DMS153 treated with DMSO at 0.1 percent for 48 hours (cell line): Measurements from ENCODE around the gene CYBC1.
A peak's percentile ranks its signal among the peaks of the same experiment; 100 is the strongest.
"Not testable (repeated sequence)": the region's sequence is repeated elsewhere in the genome, so short reads cannot be mapped to it uniquely, and the experiment has no call there.

ENCODE experiments used
- DNase-seq: peaks from one replicate; lab custom pipeline; 2025; ENCODE audit not compliant: unreplicated experiment; lab: John Stamatoyannopoulos, UW

CYBC1 gene

DNA sequence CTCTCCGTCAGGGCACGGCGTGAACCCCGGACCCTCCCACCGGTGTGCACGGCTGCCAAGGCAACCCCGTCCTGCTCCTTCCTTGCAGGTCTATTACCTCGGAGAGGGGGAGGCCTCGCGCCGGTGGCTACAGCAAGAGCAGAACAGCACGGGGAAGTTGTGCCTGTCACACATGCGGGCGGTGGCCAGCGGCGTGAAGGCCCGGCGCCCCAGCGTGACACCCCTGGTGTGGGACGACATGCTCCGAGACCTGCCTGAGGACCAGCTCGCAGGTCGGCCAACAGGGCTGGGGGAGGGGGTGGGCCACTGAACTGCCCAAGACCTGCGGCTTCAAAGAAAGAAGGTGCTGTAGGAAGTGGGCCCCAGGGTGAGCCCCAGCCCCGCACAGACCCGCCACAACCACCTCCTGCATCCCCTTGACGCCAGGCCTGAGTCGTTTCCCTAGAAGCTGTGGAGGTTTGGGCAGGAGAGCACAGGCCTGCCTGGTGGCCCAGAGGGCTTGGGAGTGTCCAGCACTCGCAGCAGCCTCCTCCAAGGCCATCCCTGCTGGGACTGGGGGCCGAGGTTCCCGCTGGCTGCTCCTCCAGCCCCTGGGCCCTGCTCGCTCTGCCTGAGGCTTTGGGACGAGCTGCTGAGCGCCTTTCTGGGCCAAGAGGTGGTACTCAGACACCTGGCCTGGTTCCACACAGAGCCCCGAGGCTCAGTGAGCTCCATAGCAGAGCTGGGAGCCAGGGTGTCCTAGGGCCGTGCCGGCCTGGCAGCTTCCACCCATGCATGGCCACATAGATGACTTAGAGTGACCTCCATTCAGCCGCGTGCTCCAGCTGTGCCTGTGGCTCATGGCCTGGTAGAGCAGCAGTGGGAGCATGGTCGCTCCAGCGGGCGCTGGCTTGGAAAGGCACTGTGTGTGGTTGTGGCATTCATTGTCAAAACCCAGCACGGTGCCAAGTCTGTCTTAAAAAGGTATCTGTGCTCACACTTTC, 14.7 kb downstream of the CYBC1 start:
- no peak for DNase-seq

- no peak for DNase-seq
Observed at GRCh38 chr17:82435103-82435502, 15.4 kb downstream of the CYBC1 start.

DNA sequence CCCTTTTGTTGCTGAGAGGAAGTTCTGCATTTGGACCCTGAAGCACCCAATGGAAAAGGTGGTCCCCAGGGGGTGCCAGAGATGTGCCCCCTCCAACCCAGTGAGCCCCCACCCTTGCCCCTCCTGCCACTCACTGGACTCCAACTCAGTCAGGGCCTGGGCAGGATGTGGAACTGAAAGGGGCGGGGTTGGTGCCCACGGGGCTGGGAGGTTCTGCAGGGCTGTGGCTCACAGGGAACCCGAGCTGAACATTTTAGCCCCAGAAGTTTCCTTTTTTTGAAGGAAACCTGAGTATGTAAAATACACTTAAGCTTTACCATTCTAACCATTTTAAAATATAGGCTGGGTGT, 16.4 kb downstream of the CYBC1 start:
- no peak for DNase-seq

- no peak for DNase-seq
Observed at GRCh38 chr17:82433560-82434215, 16.9 kb downstream of the CYBC1 start.

- no peak for DNase-seq
Observed at GRCh38 chr17:82432017-82432416, 18.5 kb downstream of the CYBC1 start.

GRCh38 chr17:82429824-82430223, 20.7 kb downstream of the CYBC1 start:
- DNase-seq = no peak

DNA sequence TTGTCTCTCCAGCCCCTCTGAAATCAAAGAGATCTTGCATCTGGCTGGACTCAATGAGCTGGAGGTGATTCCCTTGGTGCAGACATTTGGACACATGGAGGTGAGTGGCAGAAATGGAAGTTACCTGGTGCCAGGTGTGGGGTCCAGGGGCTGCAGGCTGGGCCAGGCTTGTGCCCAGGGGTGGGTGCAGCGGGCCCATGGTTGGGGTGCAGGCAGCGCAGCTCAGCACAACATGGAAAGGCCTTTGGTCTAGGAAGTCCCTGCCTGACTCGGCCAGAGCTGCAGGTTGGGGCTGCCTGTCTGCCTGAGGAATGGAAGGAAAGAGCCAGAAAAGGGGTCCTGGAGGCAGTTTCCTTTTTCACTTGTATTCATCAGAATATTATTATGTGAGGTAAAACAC, 22.0 kb downstream of the CYBC1 start:
- DNase-seq = no peak

DNA sequence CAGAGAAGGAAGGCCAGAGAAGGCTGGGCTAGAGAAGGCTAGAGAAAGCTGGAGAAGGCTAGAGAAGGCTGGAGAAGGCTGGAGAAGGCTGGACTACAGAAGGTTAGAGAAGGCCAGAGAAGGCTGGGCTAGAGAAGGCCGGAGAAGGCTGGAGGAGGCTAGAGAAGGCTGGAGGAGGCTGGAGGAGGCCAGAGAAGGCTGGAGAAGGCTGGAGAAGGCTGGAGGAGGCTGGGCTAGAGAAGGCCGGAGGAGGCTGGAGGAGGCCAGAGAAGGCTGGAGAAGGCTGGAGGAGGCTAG, 25.7 kb downstream of the CYBC1 start:
- no peak for DNase-seq

DNA sequence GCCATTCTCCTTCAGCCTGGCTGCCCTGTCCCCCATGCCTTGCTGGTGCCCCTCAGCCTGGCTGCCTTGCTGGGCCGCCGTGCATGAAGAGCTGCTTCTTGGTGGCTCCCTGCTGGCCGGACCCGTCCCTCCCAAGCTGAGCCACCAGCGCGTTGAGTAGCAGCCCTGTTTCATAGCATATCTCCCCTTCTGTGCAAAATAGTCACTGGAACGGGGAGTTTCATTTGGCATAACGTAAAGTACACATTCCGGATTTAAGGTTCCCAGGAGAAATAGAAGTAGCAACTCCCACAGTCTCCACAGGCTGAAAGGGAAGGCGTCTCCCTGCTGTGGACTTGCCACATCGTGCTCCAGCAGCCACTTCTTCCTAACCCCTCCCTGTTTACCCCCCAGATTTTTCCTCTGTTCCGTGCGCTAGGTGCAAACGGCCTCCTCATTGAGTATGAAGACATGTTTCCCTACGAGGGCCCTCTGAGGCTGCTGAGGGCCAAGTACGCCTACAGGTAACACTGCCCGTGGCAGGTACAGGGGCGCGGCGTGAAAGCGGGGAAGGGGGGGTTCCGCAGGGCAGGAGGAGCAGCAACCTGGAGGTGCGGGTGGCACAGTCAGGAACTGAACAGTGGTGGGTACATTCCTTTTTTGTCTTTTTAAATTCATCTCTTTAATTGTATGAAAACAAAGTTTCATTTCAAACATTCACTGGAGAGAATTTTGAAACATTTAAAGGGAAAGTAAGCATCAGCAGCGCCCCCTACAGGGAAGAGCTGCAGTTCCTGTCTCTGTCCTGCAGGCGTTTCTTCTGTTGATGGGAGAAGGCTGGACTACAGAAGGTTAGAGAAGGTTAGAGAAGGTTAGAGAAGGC, 26.3 kb downstream of the CYBC1 start:
- no peak for DNase-seq

DNA sequence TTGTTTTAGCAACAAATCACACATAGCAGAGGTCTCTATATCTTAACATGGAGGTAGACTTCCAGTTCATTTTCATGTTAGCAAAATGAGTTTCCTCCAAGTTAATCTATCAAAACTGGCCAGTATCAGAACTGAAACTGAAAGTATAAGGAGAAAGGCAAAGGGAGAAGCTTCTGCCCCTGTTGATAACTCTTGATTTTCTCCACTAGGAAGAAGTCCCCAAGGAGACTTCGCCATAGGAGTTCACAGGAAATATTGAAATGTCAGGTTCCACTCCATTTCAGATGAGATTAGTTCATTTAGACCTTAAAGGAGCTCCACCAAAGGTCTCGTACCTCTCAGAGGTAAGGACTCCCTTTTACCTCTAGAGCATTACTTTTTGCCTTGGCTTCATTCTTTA, 31.0 kb downstream of the CYBC1 start:
- no peak for DNase-seq

GRCh38 chr17:82418001-82418986, 32.3 kb downstream of the CYBC1 start, which contains the start of the genes HEXD and OGFOD3:
HEXD (plus strand) TSS chr17:82418347; CDS start chr17:82419800, 1,453 bp downstream.
OGFOD3 (minus strand) TSS chr17:82418586; CDS start chr17:82418485, 101 bp downstream.
- DNase-seq = peak; percentile 63

GRCh38 chr17:82416771-82417170, 33.8 kb downstream of the CYBC1 start:
- no peak for DNase-seq

DNA sequence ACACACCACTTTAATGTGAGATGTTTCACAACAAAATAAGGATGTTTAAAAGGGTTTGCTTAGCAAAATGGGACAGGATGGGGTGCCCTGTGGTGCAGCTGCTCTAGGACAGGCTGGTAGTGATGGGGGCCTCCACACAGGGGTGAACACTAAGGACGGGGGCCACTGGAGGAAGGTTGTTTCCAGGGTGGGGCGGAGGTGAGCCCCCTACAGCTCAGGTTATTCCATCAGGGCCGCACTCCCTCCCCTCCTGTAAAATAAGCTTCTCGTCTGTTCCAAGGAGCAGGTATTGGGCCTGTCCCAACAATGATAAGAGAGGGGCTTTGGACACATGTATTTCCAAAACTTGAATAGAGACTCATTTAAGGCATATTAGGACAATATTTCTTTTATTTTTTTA, 34.3 kb downstream of the CYBC1 start:
- no peak for DNase-seq

- no peak for DNase-seq
Observed at GRCh38 chr17:82415786-82416185, 34.8 kb downstream of the CYBC1 start.

- no peak for DNase-seq
Observed at GRCh38 chr17:82415336-82415735, 35.2 kb downstream of the CYBC1 start.

DNA sequence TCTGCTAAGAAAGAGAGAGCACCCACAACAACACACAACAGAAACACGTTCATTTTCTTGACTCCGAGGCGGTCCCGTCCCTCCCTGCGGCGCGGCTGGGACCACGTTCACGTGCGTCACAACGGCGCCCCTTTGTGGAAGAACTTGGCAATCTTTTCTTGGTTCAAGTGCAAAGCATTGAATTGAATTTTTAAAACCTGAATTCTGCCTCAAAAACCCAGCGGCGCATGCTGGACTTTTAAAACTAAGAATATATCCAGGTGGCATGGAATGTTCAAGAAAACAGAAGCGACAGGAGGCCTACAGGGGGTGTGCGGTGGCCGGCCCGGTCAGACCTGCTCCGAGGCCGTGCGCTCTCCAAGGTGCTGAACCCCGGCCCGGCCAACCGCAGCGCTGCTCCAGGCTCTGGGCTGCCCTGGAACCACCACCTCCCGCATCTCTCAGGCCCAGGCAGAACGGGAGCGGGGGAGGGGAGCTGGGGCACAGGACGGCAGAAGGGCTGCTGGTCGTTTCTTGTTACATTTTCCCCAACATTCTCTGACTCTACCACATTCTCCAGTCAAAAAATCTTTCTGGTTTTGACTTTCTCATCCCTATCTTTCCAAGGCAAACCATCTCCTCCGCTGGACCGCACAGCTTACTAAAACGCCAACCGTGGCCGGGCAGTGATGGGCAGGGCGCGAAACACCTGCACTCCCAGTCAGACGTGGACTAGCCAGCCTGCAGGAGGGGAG, 35.8 kb downstream of the CYBC1 start:
- DNase-seq = peak; percentile 11

DNA sequence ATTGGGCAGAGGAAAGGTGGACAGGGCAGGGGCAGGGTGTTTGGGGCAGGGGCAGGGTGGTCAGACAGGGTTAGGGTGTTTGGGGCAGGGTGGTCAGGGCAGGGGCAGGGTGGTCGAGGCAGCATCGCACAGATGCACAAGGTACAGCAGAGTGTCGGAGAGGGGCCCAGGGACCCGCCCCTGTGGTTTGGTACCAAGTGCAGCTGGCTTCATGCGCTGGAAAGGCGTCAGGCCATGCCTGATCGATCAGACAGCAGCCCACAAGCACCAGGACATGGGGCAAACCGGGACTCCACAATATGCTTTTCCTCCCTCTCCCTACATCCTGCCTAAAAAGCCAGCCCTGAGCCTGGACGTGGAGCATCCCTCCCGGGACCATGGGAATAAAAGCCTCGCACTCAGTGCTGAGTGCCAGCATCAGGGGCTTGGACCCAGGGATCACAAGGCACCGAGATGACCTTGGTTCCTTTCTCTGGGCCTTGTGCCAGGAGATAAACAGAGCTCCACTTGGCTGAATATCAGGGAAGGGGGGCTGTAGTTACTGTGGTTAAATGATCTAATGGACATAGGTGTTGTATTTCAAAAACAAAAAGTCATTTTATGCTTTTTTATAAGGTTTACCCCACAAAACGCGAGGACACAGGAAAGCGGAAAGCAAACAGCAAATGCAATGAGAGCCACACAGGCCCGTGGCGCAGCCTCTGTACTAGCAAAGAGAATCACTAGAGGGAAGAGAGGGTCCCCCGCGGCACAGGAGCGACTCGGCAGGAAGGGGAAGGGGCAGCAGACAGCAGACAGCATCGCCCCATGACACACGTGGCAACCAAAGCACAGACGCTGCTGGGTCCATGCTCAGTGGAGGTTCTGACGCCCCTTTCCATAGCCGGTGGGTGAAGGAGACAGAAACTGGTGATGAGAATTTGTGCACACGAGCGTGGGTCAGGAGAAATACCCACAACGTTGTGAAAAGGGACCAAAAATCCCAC, 37.7 kb downstream of the CYBC1 start:
- peak; percentile 52 for DNase-seq

GRCh38 chr17:82412081-82412480, 38.5 kb downstream of the CYBC1 start:
- DNase-seq = not testable (repeated sequence)
